ENCODE data around the gene NOL6.

DNA sequence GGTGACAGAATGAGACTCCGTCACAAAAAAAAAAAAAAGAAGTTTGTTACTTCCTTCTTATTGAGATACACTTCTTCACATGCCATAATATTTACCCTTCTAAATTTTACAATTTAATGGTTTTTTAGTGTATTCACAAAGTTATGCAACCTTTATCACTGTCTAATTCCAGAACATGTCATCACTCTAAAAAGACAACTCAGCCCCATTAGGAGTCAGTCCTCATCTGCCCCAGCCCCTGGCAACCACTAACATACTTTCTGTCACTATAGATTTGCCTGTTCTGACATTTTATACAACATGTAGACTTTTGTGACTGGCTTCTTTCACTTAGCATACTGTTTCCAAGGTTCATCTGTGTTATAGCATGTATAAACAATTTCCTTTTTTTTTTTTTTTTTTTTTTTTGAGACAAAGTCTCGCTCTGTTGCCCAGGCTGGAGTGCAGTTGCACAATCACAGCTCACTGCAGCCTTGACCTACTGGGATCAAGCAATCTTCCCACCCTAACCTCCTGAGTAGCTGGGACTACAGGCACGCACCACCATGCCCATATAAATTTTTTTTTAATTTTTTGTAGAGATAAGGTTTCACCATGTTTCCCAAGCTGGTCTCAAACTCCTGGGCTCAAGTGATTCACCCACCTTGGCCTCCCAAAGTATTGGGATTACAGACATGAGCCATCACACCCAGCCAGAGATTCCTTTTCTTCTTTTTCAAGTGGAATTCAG, 44.3 kb downstream of the NOL6 start:
- TF ChIP-seq, protein P1, sequence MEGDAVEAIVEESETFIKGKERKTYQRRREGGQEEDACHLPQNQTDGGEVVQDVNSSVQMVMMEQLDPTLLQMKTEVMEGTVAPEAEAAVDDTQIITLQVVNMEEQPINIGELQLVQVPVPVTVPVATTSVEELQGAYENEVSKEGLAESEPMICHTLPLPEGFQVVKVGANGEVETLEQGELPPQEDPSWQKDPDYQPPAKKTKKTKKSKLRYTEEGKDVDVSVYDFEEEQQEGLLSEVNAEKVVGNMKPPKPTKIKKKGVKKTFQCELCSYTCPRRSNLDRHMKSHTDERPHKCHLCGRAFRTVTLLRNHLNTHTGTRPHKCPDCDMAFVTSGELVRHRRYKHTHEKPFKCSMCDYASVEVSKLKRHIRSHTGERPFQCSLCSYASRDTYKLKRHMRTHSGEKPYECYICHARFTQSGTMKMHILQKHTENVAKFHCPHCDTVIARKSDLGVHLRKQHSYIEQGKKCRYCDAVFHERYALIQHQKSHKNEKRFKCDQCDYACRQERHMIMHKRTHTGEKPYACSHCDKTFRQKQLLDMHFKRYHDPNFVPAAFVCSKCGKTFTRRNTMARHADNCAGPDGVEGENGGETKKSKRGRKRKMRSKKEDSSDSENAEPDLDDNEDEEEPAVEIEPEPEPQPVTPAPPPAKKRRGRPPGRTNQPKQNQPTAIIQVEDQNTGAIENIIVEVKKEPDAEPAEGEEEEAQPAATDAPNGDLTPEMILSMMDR (IDR thresholded peaks at IDR 0.05), result no peak
- TF ChIP-seq POLR2A (IDR thresholded peaks at IDR 0.05), result no peak
